ENCODE measurements around the gene BRME1.
A peak's percentile ranks its signal among the peaks of the same experiment; 100 is the strongest.
"Not testable (repeated sequence)": the region's sequence is repeated elsewhere in the genome, so short reads cannot be mapped to it uniquely, and the experiment has no call there.

BRME1 gene

GRCh38 chr19:13864667-13865570 lies 41.0 kb downstream of the BRME1 start:
- DNase-seq, result no peak

GRCh38 chr19:13864046-13864666 lies 41.8 kb downstream of the BRME1 start:
- no peak for DNase-seq

GRCh38 chr19:13861714-13862531 lies 44.0 kb downstream of the BRME1 start:
- peak; percentile 89 for DNase-seq

GRCh38 chr19:13861392-13861713 lies 44.6 kb downstream of the BRME1 start:
- DNase-seq, result no peak

GRCh38 chr19:13860679-13861391 lies 45.1 kb downstream of the BRME1 start:
- DNase-seq, result no peak

- peak; percentile 64 for DNase-seq
Observed at GRCh38 chr19:13859361-13859880, 46.5 kb downstream of the BRME1 start.

GRCh38 chr19:13856497-13856896 lies 49.4 kb downstream of the BRME1 start:
- peak; percentile 78 for DNase-seq

GRCh38 chr19:13852171-13852707 lies 53.7 kb downstream of the BRME1 start:
- DNase-seq, result not testable (repeated sequence)

GRCh38 chr19:13851734-13852114 lies 54.2 kb downstream of the BRME1 start:
- not testable (repeated sequence) for DNase-seq

GRCh38 chr19:13850910-13851733 lies 54.8 kb downstream of the BRME1 start:
- peak; percentile 77 for DNase-seq

GRCh38 chr19:13849991-13850909 lies 55.7 kb downstream of the BRME1 start:
- DNase-seq, result peak; percentile 89

- no peak for DNase-seq
Observed at GRCh38 chr19:13848798-13849676, 56.9 kb downstream of the BRME1 start.

GRCh38 chr19:13848340-13848677 lies 57.6 kb downstream of the BRME1 start:
- no peak for DNase-seq

- DNase-seq, result peak; percentile 92
Observed at GRCh38 chr19:13847407-13848339, 58.2 kb downstream of the BRME1 start.

- peak; percentile 95 for DNase-seq
Observed at GRCh38 chr19:13846557-13847406, 59.1 kb downstream of the BRME1 start.

- no peak for DNase-seq
Observed at GRCh38 chr19:13844130-13844631, 61.7 kb downstream of the BRME1 start.
